Activated T-cell treated with anti-CD3 and anti-CD28 coated beads for 4 hours (primary cell): ENCODE measurements around the gene C17orf107.
A peak's percentile ranks its signal among the peaks of the same experiment; 100 is the strongest.
"Not testable (repeated sequence)": the region's sequence is repeated elsewhere in the genome, so short reads cannot be mapped to it uniquely, and the experiment has no call there.

Source experiments
- DNase-seq: peaks from one replicate; pipeline ENCODE4 v3.0.0-alpha.2; 2020

The C17orf107 gene

DNA sequence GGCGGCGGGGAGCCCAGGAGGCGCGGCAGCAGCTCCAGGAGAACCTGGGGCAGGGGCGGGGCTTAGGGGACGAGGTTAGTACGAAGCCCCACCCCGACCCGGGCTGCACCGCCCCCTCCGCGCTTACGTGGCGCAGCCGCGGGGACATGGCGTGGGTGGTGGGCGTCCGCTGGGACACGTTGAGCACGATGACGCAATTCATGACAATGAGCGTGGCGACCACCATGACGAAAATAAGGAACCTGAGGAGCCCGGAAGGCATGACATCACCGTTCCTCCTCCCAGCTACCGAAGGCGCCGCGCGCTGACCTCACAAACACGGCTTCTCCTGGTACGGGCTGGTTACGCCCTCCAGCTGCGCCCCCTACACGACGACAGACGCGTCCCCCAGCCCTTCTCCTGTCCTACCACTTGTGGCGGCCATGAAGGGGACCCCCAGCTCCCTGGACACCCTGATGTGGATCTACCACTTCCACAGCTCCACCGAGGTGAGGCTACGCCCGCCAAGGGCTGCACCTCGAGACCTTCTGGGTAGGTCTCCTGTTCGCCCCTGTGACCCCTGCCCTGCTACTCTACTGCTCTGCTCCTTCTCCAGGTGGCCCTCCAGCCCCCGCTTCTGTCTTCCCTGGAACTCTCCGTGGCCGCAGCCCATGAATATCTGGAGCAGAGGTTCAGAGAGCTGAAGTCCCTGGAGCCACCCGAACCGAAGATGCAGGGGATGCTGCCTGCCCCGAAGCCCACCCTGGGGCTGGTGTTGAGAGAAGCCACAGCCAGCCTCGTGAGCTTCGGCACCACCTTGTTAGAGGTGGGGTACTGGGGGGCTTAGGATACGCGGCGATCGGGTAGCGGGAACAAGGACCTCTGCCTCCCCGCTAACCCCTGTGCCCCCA, at the start of gene C17orf107:
C17orf107 (plus strand) TSS at position 196 of the 890 bp plus-strand sequence; CDS start at position 423, 227 bp downstream.
- DNase-seq = peak; percentile 98

DNA sequence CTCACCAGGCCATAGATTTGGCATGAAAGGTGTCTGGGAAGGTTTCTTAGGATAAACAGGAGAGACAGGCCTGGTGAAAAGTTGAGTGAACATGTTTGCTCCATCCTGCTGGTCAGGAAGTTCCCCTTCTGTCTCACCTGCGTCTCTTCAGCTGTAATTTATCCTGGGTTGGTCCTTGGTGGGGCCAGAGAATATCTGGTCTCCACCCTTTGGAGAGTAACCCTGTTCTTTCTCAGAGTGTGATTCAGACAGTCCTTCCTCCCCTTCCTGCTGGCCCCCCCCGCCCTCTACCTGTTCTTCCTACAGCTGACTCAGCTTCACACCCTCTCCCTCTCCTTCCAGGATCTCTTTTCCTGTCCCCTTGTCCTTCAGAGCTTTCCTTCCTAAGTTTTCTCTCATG, 49.1 kb upstream of the C17orf107 start:
- DNase-seq = no peak

DNA sequence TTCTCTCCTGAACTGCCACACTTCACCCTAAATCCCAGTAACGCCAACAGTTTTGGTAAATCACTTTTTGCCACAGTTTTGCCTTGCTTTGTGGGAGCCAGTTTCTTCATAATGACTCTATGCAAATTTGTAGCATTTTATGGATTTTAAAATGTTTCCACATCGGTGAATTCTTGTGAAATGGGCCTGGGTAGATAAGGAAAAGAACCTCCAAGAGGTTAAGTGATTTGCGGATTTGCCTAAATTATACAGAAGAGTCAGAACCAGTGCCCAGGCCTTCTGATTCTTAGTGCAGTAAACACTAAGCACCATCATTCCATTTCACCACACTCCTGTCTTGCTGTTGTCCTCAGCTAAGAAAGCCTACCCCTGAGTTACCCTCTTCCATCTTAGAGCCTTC, 48.3 kb upstream of the C17orf107 start:
- DNase-seq = no peak

DNA sequence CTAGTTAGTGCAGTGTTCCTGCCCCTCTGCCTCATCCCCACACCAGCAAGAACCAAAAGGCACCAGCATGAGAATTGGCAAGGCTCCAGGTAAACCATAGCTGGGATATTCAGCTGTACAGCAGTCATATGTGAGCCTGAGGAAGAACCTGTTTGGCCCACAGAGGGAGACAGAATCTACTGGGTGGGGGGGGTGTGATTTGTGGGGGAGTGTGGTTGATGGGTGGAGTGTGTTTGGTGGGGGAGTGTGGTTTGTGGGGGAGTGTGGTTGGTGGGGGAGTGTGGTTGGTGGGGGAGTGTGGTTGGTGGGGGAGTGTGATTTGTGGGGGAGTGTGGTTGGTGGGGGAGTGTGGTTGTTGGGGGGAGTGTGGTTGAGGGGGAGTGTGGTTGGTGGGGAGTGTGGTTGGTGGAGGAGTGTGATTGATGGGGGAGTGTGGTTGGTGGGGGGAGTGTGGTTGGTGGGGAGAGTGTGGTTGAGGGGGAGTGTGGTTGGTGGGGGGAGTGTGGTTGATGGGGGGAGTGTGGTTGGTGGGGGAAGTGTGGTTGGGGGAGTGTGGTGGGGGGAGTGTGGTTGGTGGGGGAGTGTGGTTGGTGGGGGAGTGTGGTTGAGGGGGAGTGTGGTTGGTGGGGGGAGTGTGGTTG, 46.6 kb upstream of the C17orf107 start:
- DNase-seq = no peak

DNA sequence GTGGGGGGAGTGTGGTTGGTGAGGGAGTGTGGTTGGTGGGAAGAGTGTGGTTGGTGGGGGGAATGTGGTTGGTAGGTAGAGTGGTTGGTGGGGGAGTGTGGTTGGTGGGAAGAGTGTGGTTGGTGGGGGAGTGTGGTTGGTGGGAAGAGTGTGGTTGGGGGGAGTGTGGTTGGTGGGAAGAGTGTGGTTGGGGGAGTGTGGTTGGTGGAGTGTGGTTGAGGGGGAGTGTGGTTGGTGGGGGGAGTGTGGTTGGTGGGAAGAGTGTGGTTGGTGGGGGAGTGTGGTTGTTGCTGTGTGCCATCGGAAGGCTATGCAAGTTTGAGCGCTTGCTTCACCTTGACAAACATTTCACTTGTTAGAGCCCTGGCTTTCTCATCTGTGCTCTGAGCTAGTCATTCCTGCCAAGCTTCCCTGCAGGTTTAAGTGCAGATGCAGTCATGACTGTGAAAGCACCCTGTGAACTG, 46.1 kb upstream of the C17orf107 start:
- no peak for DNase-seq

DNA sequence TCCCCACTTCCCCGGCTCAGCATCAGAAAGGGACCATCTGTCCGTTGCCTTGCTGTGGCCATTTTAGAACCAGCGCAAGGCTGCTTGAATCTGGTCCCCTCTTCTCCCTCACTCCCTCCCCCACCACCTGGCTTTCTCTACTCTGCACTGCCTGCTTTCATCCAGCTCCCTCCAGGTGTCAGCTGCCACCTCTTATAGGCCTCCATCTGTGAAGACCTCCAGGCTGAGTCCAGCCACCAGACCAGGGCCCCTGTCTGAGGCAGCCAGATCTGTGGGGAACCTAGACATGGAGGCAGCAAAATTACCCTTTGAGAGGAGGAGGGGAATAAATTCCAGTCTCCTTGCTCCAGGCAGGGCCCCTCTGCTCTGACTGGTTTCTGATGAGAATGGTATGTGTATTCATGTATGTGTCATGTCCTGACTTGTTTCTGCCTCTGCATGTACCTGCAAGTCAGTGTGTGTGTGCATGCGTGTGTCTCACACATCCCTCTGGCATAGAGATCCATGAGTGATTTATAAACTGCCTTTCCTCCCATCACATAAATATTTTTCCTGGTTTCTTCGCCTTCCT, 45.1 kb upstream of the C17orf107 start:
- no peak for DNase-seq

DNA sequence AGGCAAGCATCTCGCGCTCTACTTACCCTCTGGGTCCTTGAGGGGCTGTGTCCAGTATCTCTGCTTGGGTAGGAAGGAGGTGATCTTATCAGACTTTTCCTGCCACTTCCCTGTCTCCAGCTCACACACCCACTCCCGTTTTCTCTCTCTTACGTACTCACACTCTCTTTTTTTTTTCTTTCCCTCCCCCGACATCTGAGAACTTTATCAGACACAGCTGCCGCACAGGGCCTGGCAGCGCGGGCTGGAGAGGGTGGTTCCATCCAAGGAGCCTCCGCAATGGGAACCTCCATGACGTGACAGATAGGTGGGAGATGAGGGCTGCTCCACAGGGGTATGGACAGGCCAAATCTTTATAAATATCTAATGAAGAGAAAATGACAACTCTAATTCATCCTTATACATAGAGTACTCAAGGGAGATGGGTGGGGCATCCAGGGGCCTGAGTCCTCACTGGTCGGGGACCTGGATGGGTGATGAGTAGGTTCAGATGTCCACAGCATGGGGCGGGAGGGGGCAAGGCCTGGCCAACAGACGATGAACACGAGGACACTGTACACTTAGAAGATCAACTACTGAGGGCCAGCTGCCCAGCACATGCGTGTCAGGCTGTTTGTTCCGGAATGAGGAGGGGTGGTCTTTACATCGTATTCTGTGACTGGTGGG, 42.9 kb upstream of the C17orf107 start:
- no peak for DNase-seq

DNA sequence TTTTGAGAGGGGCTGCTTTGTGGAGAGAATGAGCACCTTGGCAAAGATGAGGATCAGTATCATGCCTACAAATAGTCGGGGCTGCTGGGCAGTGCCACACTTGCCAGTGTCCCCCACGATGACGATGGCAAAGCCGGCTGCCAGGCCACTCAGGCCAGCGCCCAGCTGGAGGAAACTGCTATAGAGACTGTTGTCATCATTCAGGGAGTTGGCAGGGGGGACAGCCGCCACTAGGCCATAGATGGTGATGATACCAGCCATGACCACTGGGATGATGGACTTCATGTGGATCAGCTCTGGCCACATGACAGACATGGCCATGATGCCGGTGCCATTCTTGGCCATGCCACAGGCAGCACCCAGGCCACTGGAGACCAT, 42.4 kb upstream of the C17orf107 start:
- no peak for DNase-seq

DNA sequence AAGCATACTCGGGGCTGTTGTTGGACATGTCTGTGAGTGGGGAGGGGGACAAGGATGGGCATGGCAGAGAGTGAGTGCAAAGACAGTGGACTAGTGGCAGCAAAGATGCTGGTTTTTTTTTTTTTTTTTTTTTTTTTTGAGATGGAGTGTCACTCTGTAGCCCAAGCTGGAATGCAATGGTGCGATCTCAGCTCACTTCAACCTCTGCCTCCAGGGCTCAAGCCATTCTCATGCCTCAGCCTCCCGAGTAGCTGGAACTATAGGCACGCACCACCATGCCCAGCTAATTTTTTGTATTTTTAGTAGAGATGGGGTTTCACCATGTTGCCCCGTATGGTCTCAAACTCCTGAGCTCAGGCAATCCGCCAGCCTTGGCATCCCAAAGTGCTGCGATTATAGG, 42.0 kb upstream of the C17orf107 start:
- not testable (repeated sequence) for DNase-seq

DNA sequence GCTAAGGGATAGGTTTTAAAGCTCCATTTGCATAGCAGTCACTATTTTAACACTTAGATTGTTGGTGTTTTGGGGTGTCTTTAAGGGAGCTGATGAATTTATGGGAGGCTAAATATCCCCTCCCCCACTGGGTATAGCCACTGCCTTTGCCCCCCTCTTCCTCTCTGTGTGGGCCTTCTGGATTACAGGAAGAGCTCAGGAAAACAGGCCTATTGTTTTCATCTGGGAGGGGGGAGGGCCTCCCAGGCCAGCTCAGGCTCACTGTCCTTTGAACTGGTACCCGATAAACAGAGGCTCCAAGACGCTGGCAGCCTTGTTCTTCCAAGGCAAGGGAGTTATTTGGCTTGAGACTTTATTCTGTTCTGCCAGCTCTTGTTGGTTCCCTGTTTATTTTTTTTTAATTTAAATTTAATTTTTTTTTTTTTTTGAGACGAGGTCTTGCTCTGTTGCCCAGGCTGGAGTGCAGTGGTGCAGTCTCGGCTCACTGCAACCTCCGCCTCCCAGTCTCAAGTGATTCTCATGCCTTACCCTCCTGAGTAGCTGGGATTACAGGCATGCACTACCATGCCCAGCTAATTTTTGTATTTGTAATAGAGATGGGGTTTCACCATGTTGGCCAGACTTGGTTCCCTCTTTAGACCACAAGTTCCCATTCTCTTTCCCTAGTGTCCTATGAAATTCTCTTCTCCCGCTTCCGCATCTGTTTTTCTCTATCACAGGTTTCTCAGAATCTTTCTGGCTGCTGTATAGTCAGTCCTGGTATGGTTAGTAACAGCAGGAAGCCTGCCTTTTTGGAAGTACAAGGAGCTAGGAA, 41.1 kb upstream of the C17orf107 start:
- no peak for DNase-seq

DNA sequence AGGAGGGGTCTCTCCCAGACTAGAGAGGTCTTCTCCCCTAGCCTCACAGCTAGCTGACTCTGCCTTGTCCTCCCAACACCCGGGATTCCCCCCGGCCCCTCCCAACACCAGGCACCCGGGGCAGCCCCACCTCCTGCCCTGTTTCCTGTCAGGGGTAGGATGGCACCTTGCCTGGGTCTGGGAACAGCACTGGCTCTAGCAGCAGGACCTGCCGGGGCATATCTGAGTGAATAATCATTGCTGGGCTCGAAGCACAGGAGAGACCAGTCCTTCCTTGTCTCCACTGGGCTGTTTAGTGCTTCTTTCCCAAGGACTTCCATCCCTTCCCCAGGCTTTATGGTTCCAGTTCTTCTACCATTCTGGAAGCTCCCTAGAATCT, 40.5 kb upstream of the C17orf107 start:
- DNase-seq = no peak

DNA sequence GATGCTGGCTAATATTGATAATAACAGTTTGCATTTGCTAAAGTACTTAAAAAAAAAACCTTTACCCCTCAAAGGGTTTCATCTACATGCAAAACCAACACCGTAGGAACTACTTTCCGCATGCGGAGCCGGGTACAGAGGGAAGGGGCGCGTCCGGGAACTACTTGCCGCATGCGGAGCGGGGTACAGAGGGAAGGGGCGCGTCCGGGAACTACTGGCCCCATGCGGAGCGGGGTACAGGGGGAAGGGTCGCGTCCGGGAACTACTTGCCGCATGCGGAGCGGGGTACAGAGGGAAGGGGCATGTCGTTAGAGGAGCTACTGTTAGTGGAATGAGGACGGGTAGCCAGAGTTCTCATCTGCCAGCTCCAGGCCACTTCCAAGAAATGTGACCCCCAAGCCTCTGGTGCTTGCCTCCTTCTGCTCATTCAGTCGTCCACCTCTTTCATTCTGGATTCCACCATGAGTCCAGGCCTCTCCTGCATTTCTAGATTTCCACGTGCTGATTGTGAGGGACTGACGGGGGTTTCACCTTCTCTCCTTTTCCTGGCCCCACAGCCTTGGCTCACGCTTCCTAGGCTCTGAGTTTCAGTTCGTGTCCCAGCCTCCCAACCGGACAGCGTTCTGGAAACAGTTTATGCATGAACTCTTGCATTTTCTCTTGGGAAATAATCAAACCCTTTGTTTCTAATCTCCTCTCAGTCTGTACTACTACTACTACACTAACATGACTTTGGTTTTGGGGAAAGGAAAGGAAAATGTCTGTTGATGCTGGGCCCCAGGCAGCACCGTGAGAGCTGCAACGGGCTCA, 39.3 kb upstream of the C17orf107 start:
- no peak for DNase-seq

DNA sequence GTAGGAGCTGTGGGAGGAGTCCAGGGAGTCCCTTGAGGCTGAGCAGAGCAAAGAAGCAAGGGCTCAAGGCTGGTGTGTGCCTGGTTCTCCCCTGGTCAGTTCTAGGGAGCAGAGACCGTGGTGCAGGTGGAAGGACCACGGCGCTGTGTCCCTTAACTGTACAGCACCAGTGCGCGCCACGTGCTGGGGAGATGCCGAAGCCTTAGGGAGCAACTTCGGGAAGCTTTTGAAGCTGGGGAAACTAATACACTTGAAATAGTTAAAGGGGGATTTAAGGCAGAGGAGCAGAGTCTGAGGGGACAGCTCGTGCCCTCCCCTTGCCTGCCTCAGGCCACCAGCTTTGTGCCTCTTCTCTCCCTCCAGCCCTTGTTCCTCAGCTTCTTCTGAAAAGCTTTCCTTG, 38.7 kb upstream of the C17orf107 start:
- no peak for DNase-seq

DNA sequence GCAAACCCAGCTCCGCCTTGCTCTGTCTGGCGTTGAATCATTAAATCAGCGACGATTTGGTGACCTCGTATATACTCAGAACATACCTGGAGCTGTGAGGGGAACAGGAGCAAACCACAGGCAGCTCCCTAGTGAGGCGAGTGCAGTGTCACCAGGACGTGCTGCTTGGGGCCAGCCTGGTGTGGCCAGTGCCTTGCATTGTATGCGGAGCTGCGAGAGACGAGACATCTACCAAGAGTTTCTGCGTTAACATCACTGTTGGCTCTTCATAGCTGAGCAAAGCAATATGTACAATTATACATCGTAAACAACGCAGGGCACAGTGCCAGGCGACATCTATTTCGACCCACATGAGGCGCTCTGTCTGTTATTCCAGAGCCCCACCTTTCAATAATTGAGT, 38.3 kb upstream of the C17orf107 start:
- DNase-seq = no peak

DNA sequence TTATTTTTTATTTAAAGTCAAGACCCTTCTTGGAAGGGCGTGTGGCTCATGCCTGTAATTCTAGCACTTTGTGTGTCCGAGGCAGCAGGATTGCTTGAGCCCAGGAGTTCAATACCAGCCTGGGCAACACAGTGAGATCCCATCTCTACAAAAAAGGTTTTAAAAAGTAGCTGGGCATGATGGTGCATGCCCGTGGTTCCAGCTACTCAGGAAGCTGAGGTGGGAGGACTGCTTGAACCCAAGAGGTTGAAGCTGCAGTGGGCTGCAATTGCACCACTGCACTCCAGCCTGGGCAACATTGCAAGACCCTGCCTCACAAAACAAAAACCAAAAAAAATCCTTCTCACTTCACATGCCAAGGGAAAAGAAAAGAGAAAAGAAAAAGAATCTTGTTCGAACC, 36.6 kb upstream of the C17orf107 start:
- DNase-seq = no peak

DNA sequence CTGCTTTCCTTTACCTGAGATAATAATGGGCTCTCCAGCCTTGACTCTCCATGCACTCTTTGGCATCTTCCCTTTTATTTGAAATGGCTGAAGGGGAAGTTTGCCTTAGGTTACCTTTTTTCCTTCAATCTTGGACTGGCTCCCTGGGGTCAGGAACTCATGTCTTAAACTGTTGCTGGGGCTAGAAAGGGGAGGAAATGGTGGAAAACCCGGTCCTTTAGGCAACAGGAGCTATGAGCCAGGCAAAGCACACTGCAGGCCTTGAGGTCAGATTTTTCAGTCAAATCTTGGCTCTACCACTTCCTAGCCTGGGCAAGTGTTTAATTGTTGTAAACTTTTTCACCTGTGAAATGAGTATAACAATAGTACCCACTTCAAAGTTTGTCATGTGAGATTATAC, 36.0 kb upstream of the C17orf107 start:
- no peak for DNase-seq

DNA sequence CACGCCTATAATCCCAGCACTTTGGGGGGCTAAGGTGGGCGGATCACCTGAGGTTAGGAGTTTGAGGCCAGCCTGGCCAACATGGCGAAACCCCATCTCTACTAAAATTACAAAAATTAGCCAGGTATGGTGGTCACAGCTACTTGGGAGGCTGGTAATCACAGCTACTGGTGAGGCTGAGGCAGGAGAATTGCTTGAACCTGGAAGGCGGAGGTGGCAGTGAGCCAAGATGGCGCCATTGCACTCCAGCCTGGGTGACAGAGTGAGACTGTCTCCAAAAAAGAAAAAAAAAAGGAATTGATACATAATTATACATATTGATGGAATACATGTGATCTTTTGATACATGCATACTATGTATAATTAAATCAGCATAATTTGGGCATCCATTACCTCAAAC, 31.8 kb upstream of the C17orf107 start:
- not testable (repeated sequence) for DNase-seq

DNA sequence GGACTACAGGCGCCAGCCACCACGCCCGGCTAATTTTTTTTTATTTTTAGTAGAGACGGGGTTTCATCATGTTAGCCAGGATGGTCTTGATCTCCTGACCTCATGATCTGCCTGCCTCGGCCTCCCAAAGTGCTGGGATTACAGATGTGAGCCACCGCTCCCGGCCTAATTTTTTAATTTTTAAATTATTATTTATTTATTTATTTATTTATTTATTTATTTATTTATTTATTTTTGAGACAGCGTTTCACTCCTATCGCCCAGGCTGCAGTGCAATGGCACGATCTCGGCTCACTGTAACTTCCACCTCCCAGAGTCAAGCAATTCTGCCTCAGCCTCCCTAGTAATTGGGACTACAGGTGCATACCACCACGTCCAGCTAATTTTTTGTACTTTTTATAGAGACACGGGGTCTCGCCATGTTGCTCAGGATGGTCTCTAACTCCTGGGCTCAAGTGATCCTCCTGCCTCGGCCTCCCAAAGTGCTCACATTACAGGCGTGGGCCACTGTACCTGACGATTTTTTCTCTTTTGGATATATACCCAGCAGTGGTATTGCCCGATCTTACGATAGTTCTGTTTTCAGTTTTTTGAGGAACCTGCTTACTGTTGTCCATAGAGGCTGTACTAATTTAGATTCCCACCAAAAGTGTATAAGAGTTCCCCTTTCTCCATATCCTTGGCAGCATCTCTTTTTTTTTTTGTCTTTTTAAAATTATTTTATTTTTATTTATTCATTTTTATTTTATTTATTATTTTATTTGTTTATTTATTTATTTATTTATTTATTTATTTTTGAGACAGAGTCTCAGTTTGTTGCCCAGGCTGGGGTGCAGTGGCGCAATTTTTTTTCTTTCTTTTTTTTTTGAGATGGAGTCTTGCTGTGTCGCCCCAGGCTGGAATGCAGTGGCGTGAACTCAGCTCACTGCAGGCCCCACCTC, 30.0 kb upstream of the C17orf107 start:
- not testable (repeated sequence) for DNase-seq

DNA sequence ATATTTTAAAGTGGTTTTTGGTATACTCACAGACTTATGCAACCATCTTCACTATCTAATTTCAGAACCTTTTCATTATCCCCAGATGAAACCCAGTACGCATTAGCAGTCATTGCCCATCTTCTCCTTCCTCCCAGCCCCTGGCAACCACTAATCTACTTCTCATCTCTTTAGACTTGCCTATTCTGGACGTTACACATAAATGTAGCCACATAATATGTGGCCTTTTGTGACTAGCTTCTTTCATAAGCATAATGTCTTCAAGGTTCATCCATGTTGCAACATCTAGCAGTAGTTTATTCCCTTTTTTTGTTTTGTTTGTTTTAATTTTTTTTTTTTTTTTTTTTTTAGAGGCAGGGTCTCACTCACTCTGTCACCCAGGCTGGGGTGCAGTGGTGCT, 28.5 kb upstream of the C17orf107 start:
- DNase-seq = no peak

DNA sequence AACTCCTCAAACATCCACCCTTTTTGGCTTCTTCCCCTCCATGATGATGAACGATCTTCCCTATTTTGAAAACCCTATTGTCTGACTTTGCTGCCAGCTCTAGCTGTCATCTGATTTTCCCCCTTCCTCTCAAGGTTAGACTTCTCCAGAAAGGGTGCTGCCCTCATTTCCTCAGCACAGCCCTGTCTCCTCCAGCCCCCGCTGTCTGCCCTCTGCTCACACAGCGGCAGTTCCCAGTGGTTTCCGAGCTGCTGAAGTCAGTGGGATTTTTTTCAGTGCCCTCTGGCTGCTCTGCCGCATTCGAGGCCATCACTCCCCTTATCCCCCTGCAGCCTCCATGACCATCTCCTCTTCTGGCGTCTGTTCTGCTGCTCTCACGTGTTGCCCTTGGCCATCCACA, 26.6 kb upstream of the C17orf107 start:
- DNase-seq = no peak

DNA sequence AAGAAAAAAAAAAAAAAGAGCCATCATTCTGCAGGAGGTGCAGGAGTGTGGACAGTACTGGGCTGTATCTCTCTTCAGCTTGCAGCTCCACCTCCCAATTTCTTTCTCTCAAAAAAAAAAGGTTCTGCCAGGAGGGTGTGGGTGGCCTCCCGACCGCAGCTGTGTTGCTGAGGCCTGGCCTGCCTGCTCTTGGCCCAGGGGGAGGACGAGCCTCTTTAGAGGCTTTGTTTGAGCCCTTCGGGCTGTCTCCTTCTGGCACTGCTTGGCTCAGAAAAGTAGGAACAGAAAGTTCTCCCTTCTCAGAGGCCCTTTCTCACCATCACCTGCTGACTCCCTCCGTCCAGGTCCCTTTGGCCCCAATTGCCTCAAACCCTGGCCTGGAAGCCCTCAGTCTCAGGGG, 22.2 kb upstream of the C17orf107 start:
- no peak for DNase-seq
